Measurements from ENCODE around the gene LMF1.

DNA sequence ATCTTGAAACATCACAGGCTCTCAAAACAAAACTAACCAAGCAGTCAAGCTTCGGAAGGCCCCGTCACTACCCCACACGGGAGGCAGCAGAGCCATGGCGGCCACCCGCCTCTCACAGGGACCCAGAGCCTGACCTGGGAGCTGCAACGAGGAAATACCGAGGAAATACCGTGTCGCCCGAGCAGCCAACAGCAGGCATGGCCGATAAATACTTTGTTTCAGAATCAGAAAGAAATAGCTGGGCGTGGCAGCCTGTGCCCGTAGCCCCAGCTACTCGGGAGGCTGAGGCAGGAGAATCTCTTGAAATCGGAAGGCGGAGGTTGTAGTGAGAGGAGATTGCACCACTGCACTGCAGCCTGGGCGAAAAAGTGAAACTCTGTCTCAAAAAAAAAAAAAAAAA is 6.9 kb downstream of the LMF1 start:
- TF ChIP-seq POLR2A (IDR thresholded peaks at IDR 0.05) = no peak
- TF ChIP-seq, protein P1, sequence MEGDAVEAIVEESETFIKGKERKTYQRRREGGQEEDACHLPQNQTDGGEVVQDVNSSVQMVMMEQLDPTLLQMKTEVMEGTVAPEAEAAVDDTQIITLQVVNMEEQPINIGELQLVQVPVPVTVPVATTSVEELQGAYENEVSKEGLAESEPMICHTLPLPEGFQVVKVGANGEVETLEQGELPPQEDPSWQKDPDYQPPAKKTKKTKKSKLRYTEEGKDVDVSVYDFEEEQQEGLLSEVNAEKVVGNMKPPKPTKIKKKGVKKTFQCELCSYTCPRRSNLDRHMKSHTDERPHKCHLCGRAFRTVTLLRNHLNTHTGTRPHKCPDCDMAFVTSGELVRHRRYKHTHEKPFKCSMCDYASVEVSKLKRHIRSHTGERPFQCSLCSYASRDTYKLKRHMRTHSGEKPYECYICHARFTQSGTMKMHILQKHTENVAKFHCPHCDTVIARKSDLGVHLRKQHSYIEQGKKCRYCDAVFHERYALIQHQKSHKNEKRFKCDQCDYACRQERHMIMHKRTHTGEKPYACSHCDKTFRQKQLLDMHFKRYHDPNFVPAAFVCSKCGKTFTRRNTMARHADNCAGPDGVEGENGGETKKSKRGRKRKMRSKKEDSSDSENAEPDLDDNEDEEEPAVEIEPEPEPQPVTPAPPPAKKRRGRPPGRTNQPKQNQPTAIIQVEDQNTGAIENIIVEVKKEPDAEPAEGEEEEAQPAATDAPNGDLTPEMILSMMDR (IDR thresholded peaks at IDR 0.05) = no peak
